GM18517 (cell line): ENCODE data around the gene ANAPC7.
A peak's percentile ranks its signal among the peaks of the same experiment; 100 is the strongest.
"Not testable (repeated sequence)": the region's sequence is repeated elsewhere in the genome, so short reads cannot be mapped to it uniquely, and the experiment has no call there.

ENCODE experiments used
- ATAC-seq: cut with Tn5 transposase; IDR thresholded peaks from one replicate; pipeline ENCODE4 v1.9.1; 2021; ENCODE audit warnings: mild to moderate bottlenecking, moderate library complexity; ENCODE audit not compliant: unreplicated experiment

Gene ANAPC7

GRCh38 chr12:110403146-110403975 is at the start of gene ANAPC7:
Gene ANAPC7 (minus strand): TSS chr12:110403708. CDS start chr12:110403627, 81 bp downstream.
- ATAC-seq = peak; percentile 66

- ATAC-seq = no peak
These were observed 47.8 kb upstream of the ANAPC7 start for GRCh38 chr12:110451263-110451662.

- peak; percentile 89 for ATAC-seq
These were observed 46.4 kb upstream of the ANAPC7 start, which contains the start of gene ARPC3 for GRCh38 chr12:110449799-110450497. Gene ARPC3 (minus strand): TSS chr12:110450337. CDS start chr12:110450260, 77 bp downstream.

GRCh38 chr12:110444455-110444854 is 40.9 kb upstream of the ANAPC7 start:
- no peak for ATAC-seq

- no peak for ATAC-seq
These were observed 32.7 kb upstream of the ANAPC7 start for GRCh38 chr12:110436231-110436630.

GRCh38 chr12:110431957-110432587 is 28.6 kb upstream of the ANAPC7 start:
- peak; percentile 10 for ATAC-seq

- ATAC-seq = not testable (repeated sequence)
These were observed 26.2 kb upstream of the ANAPC7 start for GRCh38 chr12:110429676-110430075.

- ATAC-seq = no peak
These were observed 22.9 kb upstream of the ANAPC7 start for GRCh38 chr12:110426406-110426805.

- no peak for ATAC-seq
These were observed 20.7 kb upstream of the ANAPC7 start for GRCh38 chr12:110424237-110424636.

GRCh38 chr12:110421701-110422100 is 18.2 kb upstream of the ANAPC7 start:
- no peak for ATAC-seq

GRCh38 chr12:110421159-110421661 is 17.7 kb upstream of the ANAPC7 start:
- ATAC-seq = no peak

GRCh38 chr12:110420644-110421043 is 17.1 kb upstream of the ANAPC7 start:
- not testable (repeated sequence) for ATAC-seq

- not testable (repeated sequence) for ATAC-seq
These were observed 13.6 kb upstream of the ANAPC7 start for GRCh38 chr12:110417113-110417512.

GRCh38 chr12:110410086-110410485 is 6.6 kb upstream of the ANAPC7 start:
- ATAC-seq = not testable (repeated sequence)

GRCh38 chr12:110405126-110405662 is 1.7 kb upstream of the ANAPC7 start:
- ATAC-seq = not testable (repeated sequence)

- peak; percentile 42 for ATAC-seq
These were observed 621 bp upstream of the ANAPC7 start for GRCh38 chr12:110403976-110404682.

GRCh38 chr12:110382683-110383082 is 20.8 kb downstream of the ANAPC7 start:
- ATAC-seq = no peak

- ATAC-seq = no peak
These were observed 23.9 kb downstream of the ANAPC7 start for GRCh38 chr12:110379631-110380030.

GRCh38 chr12:110379197-110379596 is 24.3 kb downstream of the ANAPC7 start:
- no peak for ATAC-seq

- ATAC-seq = not testable (repeated sequence)
These were observed 25.2 kb downstream of the ANAPC7 start for GRCh38 chr12:110378131-110378790.
